Adrenal gland (tissue), 5 donors: ENCODE results near the gene EXOC3L4.

Experiments used
- CTCF ChIP-seq, 6 experiments: fragments of 450-650 bp in 4 of 6; fragments of 200-600 bp in 2 of 6; sonication (generic) in 1 of 6; IDR thresholded peaks; 1 replicate in 5 of 6; 2 replicates in 1 of 6; pipeline versions ENCODE4 v1.5.1 to v1.8.0; 2016 to 2021; ENCODE audit warnings: antibody characterized with exemption in 6 of 6, mild to moderate bottlenecking in 2 of 6, moderate library complexity in 1 of 6
- POLR2A ChIP-seq, 2 donors: fragments of 450-650 bp; IDR thresholded peaks; one replicate each; pipeline ENCODE4 v1.6.1; 2017; ENCODE audit warnings: antibody characterized with exemption in 2 of 2, mild to moderate bottlenecking in 2 of 2, moderate library complexity in 1 of 2
- donor health status: DM: no; HTN: no; CAD: no.

GRCh38 chr14:103050935-103051334 is 43.6 kb upstream of the EXOC3L4 start:
- no peak for TF ChIP-seq POLR2A (IDR thresholded peaks at IDR 0.05)
- no peak for TF ChIP-seq CTCF (IDR thresholded peaks at IDR 0.05)
